HepG2 (cell line): Measurements from ENCODE around the gene NGRN. TPM values are rescaled to one million over a fixed set of nuclear protein-coding genes. Genes with fewer than 3 reads are reported as not detected.
"Not testable (repeated sequence)": the region's sequence is repeated elsewhere in the genome, so short reads cannot be mapped to it uniquely, and the experiment has no call there.

ENCODE experiments used
- ATAC-seq: fragments of 200-7000 bp; cut with Tn5 transposase; 3 replicates; pipeline ENCODE4 v1.9.1; 2020; ENCODE audit warnings: mild to moderate bottlenecking, moderate library complexity
- BruUV-seq: library from RNA; stranded (reverse); fragments of 400-500 nt; replicated peaks from 2 replicates; lab custom pipeline; 2021; lab: Mats Ljungman, UMichigan
- CTCF ChIA-PET: fragments of 300-600 bp; formaldehyde crosslinking; extraction: SDS; loops from one replicate; lab custom pipeline; 2021; ENCODE audit warnings: low total read pairs, inconsistent platforms, low intra/inter-chr PET ratio; lab: Yijun Ruan, JAX
- POLR2A ChIA-PET: fragments of 350-600 bp; sonication (Branson Sonifier 250); formaldehyde crosslinking; loops from one replicate; lab custom pipeline; 2020; ENCODE audit warnings: antibody characterized with exemption, inconsistent platforms; lab: Yijun Ruan, JAX
- DNase-seq: peaks from one replicate; pipeline ENCODE4 v3.0.0-alpha.2; 2015; ENCODE audit warnings: low spot score
- FAIRE-seq: peaks from 3 replicates; lab custom pipeline; 2011; peaks lifted over from hg19 to GRCh38; lab: Jason Lieb, UNC
- H2AFZ ChIP-seq: one replicate; pipeline ENCODE4 v1.6.1; 2011; ENCODE audit warnings: low read length, inconsistent platforms
- H3K27ac ChIP-seq: fragments of 300-600 bp; 3 replicates; pipeline ENCODE4 v1.8.0; 2011; ENCODE audit warnings: mixed run types, mild to moderate bottlenecking, mixed read lengths, low read length, inconsistent platforms; ENCODE audit not compliant: insufficient read depth; ENCODE audit errors: extremely low read length
- H3K27me3 ChIP-seq, 2 experiments: fragments of 200-600 bp in 1 of 2; 2 replicates in 1 of 2; 3 replicates in 1 of 2; pipeline versions ENCODE4 v1.6.0 to v1.8.0; 2011; ENCODE audit warnings: low read length in 2 of 2, mild to moderate bottlenecking in 2 of 2, moderate library complexity in 2 of 2, inconsistent platforms in 1 of 2; ENCODE audit not compliant: insufficient read depth in 2 of 2, control insufficient read depth in 1 of 2
- H3K36me3 ChIP-seq, 2 experiments: fragments of 200-600 bp in 1 of 2; replicated peaks in 1 of 2; 2 replicates in 1 of 2; 3 replicates in 1 of 2; pipeline versions ENCODE4 v1.5.1 to v1.8.0; 2011; ENCODE audit warnings: low read length in 2 of 2, inconsistent platforms in 1 of 2; ENCODE audit not compliant: insufficient read depth in 2 of 2, control insufficient read depth in 1 of 2
- H3K4me1 ChIP-seq: 2 replicates; pipeline ENCODE4 v1.5.1; 2012; ENCODE audit warnings: low read length, inconsistent platforms; ENCODE audit not compliant: insufficient read depth
- H3K4me2 ChIP-seq: 2 replicates; pipeline ENCODE4 v1.6.0; 2011; ENCODE audit warnings: low read depth, low read length, inconsistent platforms
- H3K4me3 ChIP-seq, 3 experiments: fragments of 200-600 bp in 1 of 3; sonication (generic), shearing (Covaris generic) in 1 of 3; replicated peaks in 1 of 3; 2 replicates each; pipeline ENCODE4 v1.5.1; 2011 to 2016; ENCODE audit warnings: low read length in 3 of 3, inconsistent platforms in 2 of 3, low read depth in 2 of 3, mild to moderate bottlenecking in 2 of 3, control low read depth in 1 of 3, mixed read lengths in 1 of 3; ENCODE audit not compliant: insufficient read depth in 1 of 3
- H3K79me2 ChIP-seq: one replicate; pipeline ENCODE4 v1.6.1; 2011; ENCODE audit warnings: low read length, inconsistent platforms; ENCODE audit not compliant: insufficient read depth
- H3K9ac ChIP-seq: 2 replicates; pipeline ENCODE4 v1.6.0; 2011; ENCODE audit warnings: mild to moderate bottlenecking, low read depth, low read length, inconsistent platforms; ENCODE audit not compliant: insufficient read depth
- H3K9me3 ChIP-seq: 2 replicates; pipeline ENCODE4 v1.5.1; 2012; ENCODE audit warnings: mild to moderate bottlenecking, low read length
- H4K20me1 ChIP-seq: 2 replicates; pipeline ENCODE4 v1.6.0; 2011; ENCODE audit warnings: inconsistent platforms, mild to moderate bottlenecking, low read length, moderate library complexity; ENCODE audit not compliant: insufficient read depth
- ARNT2 ChIP-seq: sonication (generic); formaldehyde crosslinking; IDR thresholded peaks from 2 replicates; pipeline ENCODE4 v1.8.0; 2022; ENCODE audit warnings: mild to moderate bottlenecking, low read depth, missing genetic modification reagents, moderate library complexity
- ARNTL ChIP-seq: sonication (generic); formaldehyde crosslinking; IDR thresholded peaks from 2 replicates; pipeline ENCODE4 v1.4.0; 2020; ENCODE audit warnings: mild to moderate bottlenecking, missing genetic modification reagents
- BRCA1 ChIP-seq: sonication (generic); formaldehyde crosslinking; IDR thresholded peaks from 2 replicates; pipeline ENCODE4 v1.4.0; 2020; ENCODE audit warnings: missing genetic modification reagents
- MED13 ChIP-seq: sonication (generic); formaldehyde crosslinking; IDR thresholded peaks from 2 replicates; pipeline ENCODE4 v1.5.0; 2020; ENCODE audit warnings: missing genetic modification reagents
- NFATC3 ChIP-seq: sonication (generic); formaldehyde crosslinking; IDR thresholded peaks from 2 replicates; pipeline ENCODE4 v1.5.1; 2020; ENCODE audit warnings: mild to moderate bottlenecking, missing genetic modification reagents
- NR2F2 ChIP-seq: IDR thresholded peaks from 2 replicates; pipeline ENCODE4 v1.6.1; 2012; ENCODE audit warnings: low read depth, inconsistent platforms, borderline replicate concordance
- RBAK ChIP-seq: sonication (generic); formaldehyde crosslinking; IDR thresholded peaks from 2 replicates; pipeline ENCODE4 v1.5.1; 2020; ENCODE audit warnings: mild to moderate bottlenecking, missing genetic modification reagents
- XBP1 ChIP-seq: sonication (generic); formaldehyde crosslinking; IDR thresholded peaks from 2 replicates; pipeline ENCODE4 v1.5.0; 2020; ENCODE audit warnings: missing genetic modification reagents
- ZBTB20 ChIP-seq: sonication (generic); formaldehyde crosslinking; IDR thresholded peaks from 2 replicates; pipeline ENCODE4 v1.8.1; 2023; ENCODE audit warnings: missing genetic modification reagents, low read depth, mild to moderate bottlenecking, borderline replicate concordance
- ZNF124 ChIP-seq: sonication (generic); formaldehyde crosslinking; IDR thresholded peaks from 2 replicates; pipeline ENCODE4 v1.4.0; 2020; ENCODE audit warnings: missing genetic modification reagents
- ZNF282 ChIP-seq: fragments of 450-650 bp; IDR thresholded peaks from 2 replicates; pipeline ENCODE4 v1.6.1; 2018; ENCODE audit not compliant: partially characterized antibody
- ZNF354B ChIP-seq: sonication (generic); formaldehyde crosslinking; IDR thresholded peaks from 2 replicates; pipeline ENCODE4 v1.8.0; 2022; ENCODE audit warnings: mild to moderate bottlenecking, missing genetic modification reagents
- ZNF569 ChIP-seq: sonication (generic); formaldehyde crosslinking; IDR thresholded peaks from 2 replicates; pipeline ENCODE4 v1.5.0; 2020; ENCODE audit warnings: mild to moderate bottlenecking, missing genetic modification reagents, moderate library complexity, borderline replicate concordance
- ZNF619 ChIP-seq: sonication (generic); formaldehyde crosslinking; IDR thresholded peaks from 2 replicates; pipeline ENCODE4 v1.4.0; 2020; ENCODE audit warnings: mild to moderate bottlenecking, missing genetic modification reagents
- ZNF670 ChIP-seq: sonication (generic); formaldehyde crosslinking; IDR thresholded peaks from 2 replicates; pipeline ENCODE4 v1.8.0; 2022; ENCODE audit warnings: mild to moderate bottlenecking, missing genetic modification reagents, borderline replicate concordance
- ZSCAN31 ChIP-seq: sonication (generic); formaldehyde crosslinking; IDR thresholded peaks from 2 replicates; pipeline ENCODE4 v1.5.0; 2020; ENCODE audit warnings: low read depth, mild to moderate bottlenecking, missing genetic modification reagents
- WGBS: methylation state at CpG from one replicate; pipeline ENCODE4 v1.1.6; 2017; ENCODE audit warnings: low lambda C conversion rate; 5-methylcytosine and 5-hydroxymethylcytosine counted together
- in situ Hi-C: cut with HindIII; loops from 2 replicates; pipeline ENCODE4 v1.10.0; 2017; ENCODE audit warnings: low pct_unique_long_range_greater_than_20kb; ENCODE audit not compliant: extremely low pct_ligation_motif_present
- intact Hi-C: fragments of 100-400 bp; cut with micrococcal nuclease; formaldehyde crosslinking; loops from one replicate; pipeline ENCODE4 v1.10.0; 2022; ENCODE audit not compliant: unreplicated experiment
- polyA plus RNA-seq, 8 experiments: library from polyadenylated mRNA; depleted of rRNA in 3 of 8; stranded (reverse) in 7 of 8; unstranded in 1 of 8; fragments of >200 nt; fragmentation: Illumina TruSeq in 4 of 8; extraction: Trizol in 4 of 8; gene quantifications; 2 replicates each; pipeline versions ENCODE4 v1.2.1 to v1.2.3, GENCODE V29; 2011 to 2016; ENCODE audit warnings: low read depth in 4 of 8, missing spikeins in 1 of 8, mixed read lengths in 1 of 8; ENCODE audit not compliant: insufficient read depth in 1 of 8
- total RNA-seq, 5 experiments: library from RNA; depleted of rRNA; stranded (reverse); fragments of >200 nt; fragmentation: Illumina TruSeq; extraction: Trizol; gene quantifications; 2 replicates each; pipeline ENCODE4 v1.2.3, GENCODE V29; 2016; ENCODE audit warnings: low read depth in 1 of 5
- TF ChIP-seq, protein P1 (sequence below): sonication (generic); formaldehyde crosslinking; IDR thresholded peaks from 2 replicates; pipeline ENCODE4 v1.4.0; 2020; ENCODE audit warnings: low read depth, mild to moderate bottlenecking, missing genetic modification reagents
- TF ChIP-seq, protein P2 (sequence below): sonication (generic); formaldehyde crosslinking; IDR thresholded peaks from 2 replicates; pipeline ENCODE4 v1.5.0; 2020; ENCODE audit warnings: mild to moderate bottlenecking, low read depth, missing genetic modification reagents, borderline replicate concordance

The NGRN gene
- total and polyA plus RNA-seq, 2 of the 13 experiments (the other 11 are each of a cell fraction or from before 2014, with no cell fraction given), result 39.8 to 63.7 TPM

DNA sequence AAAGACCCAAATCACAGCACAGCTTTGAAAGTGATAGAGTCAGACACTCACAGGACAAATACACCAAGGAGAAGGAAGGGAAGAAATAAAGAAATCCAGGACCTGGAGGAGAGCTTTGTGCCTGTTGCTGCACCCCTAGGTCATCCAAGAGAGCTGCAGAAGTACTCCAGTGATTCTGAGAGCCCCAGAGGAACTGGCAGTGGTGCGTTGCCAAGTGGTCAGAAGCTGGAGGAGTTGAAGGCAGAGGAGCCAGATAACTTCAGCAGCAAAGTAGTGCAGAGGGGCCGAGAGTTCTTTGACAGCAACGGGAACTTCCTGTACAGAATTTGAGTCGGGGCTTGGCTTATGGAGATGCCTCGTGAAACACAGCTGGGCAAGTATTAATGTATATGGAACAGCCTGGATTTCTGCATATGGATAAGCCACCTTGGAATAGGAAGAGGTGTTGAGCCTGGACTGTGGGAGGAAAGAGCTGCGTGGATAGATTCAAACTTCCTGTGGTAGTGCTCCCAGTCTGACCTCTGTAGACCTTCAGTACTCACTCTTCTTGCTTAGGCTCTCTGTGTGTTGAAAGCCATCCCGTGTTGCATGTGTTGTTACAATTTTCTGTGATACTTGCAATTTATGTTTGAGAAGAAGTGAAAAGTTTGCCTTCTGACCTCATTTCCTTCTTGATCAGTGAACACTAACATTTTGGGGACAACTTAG lies 6.1 kb downstream of the NGRN start:
- no peaks in the 10 kb centered on the region for H3K27me3 ChIP-seq
- TF ChIP-seq ZNF354B (CRISPR knock-in tag) (no peak), ZNF282 (no peak), ZNF569 (CRISPR knock-in tag) (no peak), MED13 (CRISPR knock-in tag) (no peak), ARNTL (CRISPR knock-in tag) (no peak), ZNF619 (CRISPR knock-in tag) (no peak), BRCA1 (CRISPR knock-in tag) (no peak), ZBTB20 (CRISPR knock-in tag) (no peak), NR2F2 (no peak), ZSCAN31 (CRISPR knock-in tag) (no peak), XBP1 (no peak), ARNT2 (CRISPR knock-in tag) (no peak), ZNF124 (CRISPR knock-in tag) (no peak), ZNF670 (no peak), NFATC3 (CRISPR knock-in tag) (no peak), RBAK (no peak)
- TF ChIP-seq, protein P1, sequence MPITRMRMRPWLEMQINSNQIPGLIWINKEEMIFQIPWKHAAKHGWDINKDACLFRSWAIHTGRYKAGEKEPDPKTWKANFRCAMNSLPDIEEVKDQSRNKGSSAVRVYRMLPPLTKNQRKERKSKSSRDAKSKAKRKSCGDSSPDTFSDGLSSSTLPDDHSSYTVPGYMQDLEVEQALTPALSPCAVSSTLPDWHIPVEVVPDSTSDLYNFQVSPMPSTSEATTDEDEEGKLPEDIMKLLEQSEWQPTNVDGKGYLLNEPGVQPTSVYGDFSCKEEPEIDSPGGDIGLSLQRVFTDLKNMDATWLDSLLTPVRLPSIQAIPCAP, result no peak
- TF ChIP-seq, protein P2, sequence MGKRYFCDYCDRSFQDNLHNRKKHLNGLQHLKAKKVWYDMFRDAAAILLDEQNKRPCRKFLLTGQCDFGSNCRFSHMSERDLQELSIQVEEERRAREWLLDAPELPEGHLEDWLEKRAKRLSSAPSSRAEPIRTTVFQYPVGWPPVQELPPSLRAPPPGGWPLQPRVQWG (CRISPR knock-in tag), result no peak
- ChIA-PET CTCF (no interaction called here), POLR2A (interaction anchor here (1.2 kb wide), 1 partner anchor 22 kb away, joined by 3 read pairs; the partner anchor contains the start of gene TTLL13)
- no peak overlapping the region for H3K9ac ChIP-seq
- H3K4me3 ChIP-seq, result no peak overlapping the region
- H3K9me3 ChIP-seq, result no peaks in the 10 kb centered on the region
- H4K20me1 ChIP-seq, result peaks cover 10% of the 10 kb centered on the region
- WGBS, result 95% methylated on average over 7 of the region's 7 CpGs
- H2AFZ ChIP-seq, result no peak overlapping the region
- peaks cover 12 to 32% of the 10 kb centered on the region in 2 experiments; a peak in 4 of 5 replicates for H3K36me3 ChIP-seq
- ATAC-seq (no peak), FAIRE-seq (no peak), DNase-seq (no peak)
- in situ Hi-C loops (no loop called here), intact Hi-C loops (no loop called here)
- H3K27ac ChIP-seq, result no peak overlapping the region
- peaks cover 24% of the 10 kb centered on the region for H3K4me1 ChIP-seq
- peaks cover 32% of the 10 kb centered on the region for H3K79me2 ChIP-seq
- no peak overlapping the region for H3K4me2 ChIP-seq
- BruUV-seq, result TSS peak; percentile 13

DNA sequence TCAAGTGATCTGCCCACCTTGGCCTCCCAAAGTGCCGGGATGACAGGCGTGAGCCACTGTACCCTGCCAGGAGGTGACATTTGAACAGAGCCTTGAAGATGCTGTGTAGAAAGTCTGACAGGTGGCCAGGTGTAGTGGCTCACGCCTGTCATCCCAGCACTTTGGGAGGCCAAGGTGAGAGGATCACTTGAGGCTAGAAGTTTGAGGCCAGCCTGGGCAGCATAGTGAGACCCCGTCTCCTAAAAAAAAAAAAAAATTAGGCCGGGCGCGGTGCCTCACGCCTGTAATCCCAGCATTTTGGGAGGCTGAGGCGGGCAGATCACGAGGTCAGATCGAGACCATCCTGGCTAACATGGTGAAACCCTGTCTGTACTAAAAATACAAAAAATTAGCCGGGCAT lies 13.0 kb downstream of the NGRN start:
- H3K27ac ChIP-seq, H2AFZ ChIP-seq, H3K9me3 ChIP-seq, ATAC-seq, intact Hi-C loops, H3K27me3 ChIP-seq, H3K79me2 ChIP-seq, in situ Hi-C loops, FAIRE-seq, H3K4me3 ChIP-seq, H4K20me1 ChIP-seq, H3K4me2 ChIP-seq, DNase-seq, H3K36me3 ChIP-seq, POLR2A ChIA-PET, BruUV-seq, CTCF ChIA-PET, H3K9ac ChIP-seq: not testable (repeated sequence)
- 97% methylated on average over 11 of the region's 12 CpGs for WGBS
- H3K4me1 ChIP-seq, result peaks cover 24% of the 10 kb centered on the region
